GM12878 (cell line): ENCODE data around the gene PIGS. TPM values are rescaled to one million over a fixed set of nuclear protein-coding genes. Genes with fewer than 3 reads are reported as not detected.

ENCODE experiments used
- ATAC-seq: fragments of 200-7000 bp; cut with Tn5 transposase; 3 replicates; pipeline ENCODE4 v1.9.1; 2020; ENCODE audit warnings: mild to moderate bottlenecking, moderate library complexity
- BruUV-seq: library from RNA; stranded (reverse); fragments of 400-500 nt; replicated peaks from 2 replicates; lab custom pipeline; 2021; lab: Mats Ljungman, UMichigan
- CTCF ChIA-PET: fragments of 300-600 bp; sonication (Branson Sonifier 250); formaldehyde crosslinking; extraction: SDS; loops from one replicate; lab custom pipeline; 2021; ENCODE audit warnings: inconsistent platforms; lab: Yijun Ruan, JAX
- POLR2A ChIA-PET: fragments of 350-600 bp; formaldehyde crosslinking; extraction: SDS; loops from one replicate; lab custom pipeline; 2021; ENCODE audit warnings: inconsistent platforms; lab: Charles Lee
- RAD21 ChIA-PET: fragments of 300-600 bp; sonication (Branson Sonifier 250); formaldehyde crosslinking; loops from one replicate; lab custom pipeline; 2023; ENCODE audit warnings: antibody characterized with exemption; ENCODE audit not compliant: unreplicated experiment; lab: Charles Lee
- SMC1A ChIA-PET: fragments of 300-600 bp; sonication (Branson Sonifier 250); formaldehyde crosslinking; loops from one replicate; lab custom pipeline; 2023; ENCODE audit not compliant: unreplicated experiment, uncharacterized antibody; lab: Charles Lee
- DNase-seq: peaks from one replicate; pipeline ENCODE4 v3.0.0-alpha.2; 2011; ENCODE audit warnings: low read depth, low spot score
- FAIRE-seq: peaks from 3 replicates; lab custom pipeline; 2011; peaks lifted over from hg19 to GRCh38; lab: Jason Lieb, UNC
- H2AFZ ChIP-seq: 2 replicates; pipeline ENCODE4 v1.6.0; 2011; ENCODE audit warnings: low read depth, low read length, control low read depth; ENCODE audit not compliant: control insufficient read depth
- H3K27ac ChIP-seq: 2 replicates; pipeline ENCODE4 v1.5.1; 2011; ENCODE audit warnings: control low read depth; ENCODE audit not compliant: control insufficient read depth, insufficient read depth
- H3K27me3 ChIP-seq, 2 experiments: replicated peaks in 1 of 2; 2 replicates each; pipeline versions ENCODE4 v1.6.0 to v1.6.1; 2011; ENCODE audit warnings: low read length in 1 of 2; ENCODE audit not compliant: control insufficient read depth in 2 of 2, insufficient read depth in 2 of 2
- H3K36me3 ChIP-seq, 2 experiments: 2 replicates each; pipeline ENCODE4 v1.5.1; 2011; ENCODE audit warnings: low read length in 1 of 2; ENCODE audit not compliant: control insufficient read depth in 2 of 2, insufficient read depth in 2 of 2
- H3K4me1 ChIP-seq: 2 replicates; pipeline ENCODE4 v1.6.1; 2011; ENCODE audit warnings: mild to moderate bottlenecking, low read length, moderate library complexity, mixed read lengths; ENCODE audit not compliant: control insufficient read depth, insufficient read depth
- H3K4me2 ChIP-seq: 2 replicates; pipeline ENCODE4 v1.6.0; 2011; ENCODE audit warnings: control low read depth; ENCODE audit not compliant: control insufficient read depth, insufficient read depth
- H3K4me3 ChIP-seq: fragments of 200-600 bp; sonication (generic); 2 replicates; pipeline ENCODE4 v1.5.1; 2016
- H3K79me2 ChIP-seq: 2 replicates; pipeline ENCODE4 v1.6.0; 2011; ENCODE audit warnings: low read length; ENCODE audit not compliant: control insufficient read depth, insufficient read depth
- H3K9ac ChIP-seq: 2 replicates; pipeline ENCODE4 v1.8.0; 2011; ENCODE audit warnings: low read length, control low read depth, mixed read lengths; ENCODE audit not compliant: control insufficient read depth, insufficient read depth
- H3K9me3 ChIP-seq: replicated peaks from 3 replicates; pipeline ENCODE4 v1.5.1; 2011; ENCODE audit warnings: mild to moderate bottlenecking, low read length; ENCODE audit not compliant: control insufficient read depth, insufficient read depth
- H4K20me1 ChIP-seq: 2 replicates; pipeline ENCODE4 v1.6.0; 2011; ENCODE audit not compliant: control insufficient read depth, insufficient read depth
- ATF7 ChIP-seq: fragments of 450-650 bp; IDR thresholded peaks from 2 replicates; pipeline ENCODE4 v1.6.1; 2016; ENCODE audit warnings: low read depth, mild to moderate bottlenecking
- CHD4 ChIP-seq: fragments of 200-600 bp; sonication (generic); IDR thresholded peaks from 2 replicates; pipeline ENCODE4 v1.6.1; 2016; ENCODE audit warnings: mild to moderate bottlenecking
- CREM ChIP-seq: IDR thresholded peaks from 2 replicates; pipeline ENCODE4 v1.6.1; 2014; ENCODE audit warnings: antibody characterized with exemption, low read depth
- DPF2 ChIP-seq: fragments of 450-650 bp; IDR thresholded peaks from 2 replicates; pipeline ENCODE4 v1.6.1; 2017; ENCODE audit warnings: mild to moderate bottlenecking
- FOS ChIP-seq: IDR thresholded peaks from 3 replicates; pipeline ENCODE4 v1.6.1; 2011; ENCODE audit warnings: borderline replicate concordance; ENCODE audit not compliant: insufficient read length; ENCODE audit errors: extremely low read depth
- FOXK2 ChIP-seq: fragments of 450-650 bp; IDR thresholded peaks from 2 replicates; pipeline ENCODE4 v1.6.1; 2017; ENCODE audit warnings: mild to moderate bottlenecking, moderate library complexity
- JUNB ChIP-seq: IDR thresholded peaks from 2 replicates; pipeline ENCODE4 v1.6.1; 2016; ENCODE audit warnings: antibody characterized with exemption, mild to moderate bottlenecking
- NR2F1 ChIP-seq: fragments of 450-650 bp; conservative IDR thresholded peaks from 2 replicates; pipeline ENCODE4 v1.6.1; 2017; ENCODE audit warnings: mild to moderate bottlenecking
- PML ChIP-seq: IDR thresholded peaks from 2 replicates; pipeline ENCODE4 v1.6.1; 2012; ENCODE audit warnings: low read length, inconsistent platforms
- RBBP5 ChIP-seq: fragments of 200-600 bp; sonication (generic); conservative IDR thresholded peaks from 2 replicates; pipeline ENCODE4 v1.6.1; 2016
- RCOR1 ChIP-seq: conservative IDR thresholded peaks from 2 replicates; pipeline ENCODE4 v1.6.1; 2012; ENCODE audit warnings: low read depth, low read length, improper control_type of control experiment
- SIX5 ChIP-seq: IDR thresholded peaks from 2 replicates; pipeline ENCODE4 v1.6.1; 2011; ENCODE audit warnings: mild to moderate bottlenecking, low read depth, low read length, moderate library complexity; ENCODE audit not compliant: severe bottlenecking
- SUPT20H ChIP-seq: IDR thresholded peaks from 2 replicates; pipeline ENCODE4 v1.6.1; 2011; ENCODE audit warnings: low read depth, mild to moderate bottlenecking, low read length, moderate library complexity, borderline replicate concordance; ENCODE audit not compliant: control insufficient read depth
- YY1 ChIP-seq: IDR thresholded peaks from 2 replicates; pipeline ENCODE4 v1.6.1; 2011; ENCODE audit warnings: low read depth, mild to moderate bottlenecking, low read length
- WGBS: methylation state at CpG from one replicate; pipeline ENCODE4 v1.1.6; 2016; ENCODE audit warnings: low lambda C conversion rate; ENCODE audit not compliant: insufficient replicate concordance, insufficient coverage; ENCODE audit errors: missing lambda C conversion rate; 5-methylcytosine and 5-hydroxymethylcytosine counted together
- in situ Hi-C: fragments of 300-500 bp; cut with MboI; formaldehyde crosslinking; loops from 9 replicates; pipeline ENCODE4 v1.14.3; 2018; ENCODE audit warnings: mixed read lengths
- intact Hi-C: fragments of 100-400 bp; cut with micrococcal nuclease; formaldehyde crosslinking; loops from one replicate; pipeline ENCODE4 v1.14.2; 2022; ENCODE audit not compliant: unreplicated experiment
- polyA plus RNA-seq, 11 experiments: library from polyadenylated mRNA; depleted of rRNA in 4 of 11; unstranded in 6 of 11; stranded (reverse) in 5 of 11; fragments of >200 nt; fragmentation: Nextera tagmentation in 4 of 11; fragmentation: Illumina TruSeq in 1 of 11; extraction: Ambion mirVana in 4 of 11; extraction: Trizol in 1 of 11; gene quantifications; 1 replicate in 1 of 11; 2 replicates in 10 of 11; pipeline versions ENCODE4 v1.2.1 to v1.2.3, GENCODE V29; 2011 to 2016; ENCODE audit warnings: inconsistent platforms in 2 of 11, missing spikeins in 2 of 11, low read depth in 1 of 11
- total RNA-seq, 4 experiments: library from RNA; depleted of rRNA in 3 of 4; stranded (reverse); fragments of >200 nt in 3 of 4; fragmentation: Illumina TruSeq in 1 of 4; extraction: Trizol in 1 of 4; gene quantifications; 2 replicates each; pipeline versions ENCODE4 v1.2.1 to v1.2.3, GENCODE V29; 2013 to 2021
- TF ChIP-seq, protein P1 (sequence below), 3 experiments: IDR thresholded peaks in 2 of 3; conservative IDR thresholded peaks in 1 of 3; 2 replicates each; pipeline ENCODE4 v1.5.1; 2011; ENCODE audit warnings: low read depth in 3 of 3, low read length in 3 of 3, mild to moderate bottlenecking in 3 of 3, control low read depth in 2 of 3, moderate library complexity in 2 of 3, inconsistent platforms in 1 of 3, mixed read lengths in 1 of 3; ENCODE audit not compliant: control insufficient read depth in 2 of 3, insufficient read depth in 1 of 3; ENCODE audit errors: extremely low read depth in 1 of 3
- TF ChIP-seq, protein P2 (sequence below): fragments of 450-650 bp; IDR thresholded peaks from 2 replicates; pipeline ENCODE4 v1.6.1; 2017; ENCODE audit warnings: antibody characterized with exemption, mild to moderate bottlenecking, moderate library complexity
- TF ChIP-seq, protein P3 (sequence below): fragments of 450-650 bp; IDR thresholded peaks from 2 replicates; pipeline ENCODE4 v1.6.1; 2017; ENCODE audit warnings: mild to moderate bottlenecking

Gene PIGS
- total and polyA plus RNA-seq, 10 of the 15 experiments (the other 5 are each of a cell fraction or from before 2014, with no cell fraction given), result 27.5 to 73.7 (median 50.7) TPM

DNA sequence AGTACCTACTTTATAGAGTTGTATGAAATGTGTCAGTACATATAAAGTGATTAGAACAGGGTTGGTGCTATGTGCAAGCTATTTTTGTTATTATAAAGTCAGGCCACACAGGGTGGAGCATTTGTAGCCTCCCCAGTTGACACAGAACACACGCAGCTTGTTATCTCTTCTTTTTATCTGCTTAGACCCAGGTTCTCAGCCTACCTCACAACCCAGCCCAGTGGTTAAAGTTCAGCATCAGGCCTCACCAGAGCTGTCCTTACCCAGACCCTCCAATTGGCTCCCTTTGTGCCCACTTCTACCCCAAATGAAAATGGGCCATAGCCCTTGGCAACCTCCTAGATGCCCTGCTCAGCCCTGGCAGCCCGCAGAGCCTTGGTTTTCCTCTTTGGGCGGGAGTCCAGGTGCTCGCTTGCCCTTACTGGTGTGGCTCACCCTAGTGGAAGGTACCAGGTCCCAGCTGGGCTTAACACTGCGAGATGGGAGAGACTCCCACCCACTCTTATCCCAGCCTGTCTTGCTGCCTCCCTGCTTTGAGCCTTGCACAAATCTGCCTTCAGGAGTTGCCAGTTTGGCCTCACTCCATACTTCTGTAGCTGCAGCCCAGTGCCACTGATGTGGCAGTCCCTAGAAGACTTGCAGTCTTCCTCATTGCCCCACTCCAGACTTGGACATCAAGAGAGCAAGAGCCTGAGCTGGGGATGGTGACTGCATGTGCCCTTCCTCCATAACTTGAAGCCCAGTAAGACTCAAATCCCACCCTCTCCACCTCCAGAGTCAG is 1.1 kb upstream of the PIGS start:
- 77% methylated on average over 5 of the region's 5 CpGs for WGBS
- no TSS peak for BruUV-seq
- Histone ChIP-seq H3K27ac (no peak overlapping the region), H3K4me2 (peak overlapping the region; percentile 84), H3K27me3 (no peaks in the 10 kb centered on the region), H2AFZ (no peak overlapping the region), H3K4me1 (peaks cover 20% of the 10 kb centered on the region), H3K9me3 (no peaks in the 10 kb centered on the region), H3K36me3 (peaks cover 1 to 17% of the 10 kb centered on the region in 2 experiments; a peak in 1 of 4 replicates), H3K9ac (peak overlapping the region; percentile 90), H4K20me1 (no peaks in the 10 kb centered on the region), H3K79me2 (peaks cover 58% of the 10 kb centered on the region), H3K4me3 (peak overlapping the region; percentile 90; the same call in 1 of the 2 replicates)
- ChIA-PET SMC1A (interaction anchor here (0.9 to 8.3 kb wide), 6 partner anchors 15 to 71 kb away, joined by 3 to 89 read pairs (median 10); no protein-coding TSS in a partner anchor), CTCF (interaction anchor here (1.2 to 6.6 kb wide), 3 partner anchors 24 to 88 kb away, joined by 4 to 83 read pairs (median 4); no protein-coding TSS in a partner anchor), POLR2A (interaction anchor here (1.3 to 9.9 kb wide), 8 partner anchors 21 to 147 kb away, joined by 3 to 148 read pairs (median 12); partner anchors contain the start of genes RPL23A, SPAG5 and UNC119), RAD21 (interaction anchor here (0.9 to 7.1 kb wide), 6 partner anchors 20 to 72 kb away, joined by 4 to 102 read pairs (median 12); partner anchors contain the start of genes BLTP2, SPAG5 and UNC119)
- intact Hi-C loops (loop anchor here (5.0 kb wide), 1 partner anchor 50 kb away; no protein-coding TSS in a partner anchor), in situ Hi-C loops (loop anchor here (25.0 kb wide), 1 partner anchor 1085 kb away; no protein-coding TSS in a partner anchor)
- ATAC-seq (no peak), FAIRE-seq (no peak), DNase-seq (no peak)
- TF ChIP-seq, protein P1, sequence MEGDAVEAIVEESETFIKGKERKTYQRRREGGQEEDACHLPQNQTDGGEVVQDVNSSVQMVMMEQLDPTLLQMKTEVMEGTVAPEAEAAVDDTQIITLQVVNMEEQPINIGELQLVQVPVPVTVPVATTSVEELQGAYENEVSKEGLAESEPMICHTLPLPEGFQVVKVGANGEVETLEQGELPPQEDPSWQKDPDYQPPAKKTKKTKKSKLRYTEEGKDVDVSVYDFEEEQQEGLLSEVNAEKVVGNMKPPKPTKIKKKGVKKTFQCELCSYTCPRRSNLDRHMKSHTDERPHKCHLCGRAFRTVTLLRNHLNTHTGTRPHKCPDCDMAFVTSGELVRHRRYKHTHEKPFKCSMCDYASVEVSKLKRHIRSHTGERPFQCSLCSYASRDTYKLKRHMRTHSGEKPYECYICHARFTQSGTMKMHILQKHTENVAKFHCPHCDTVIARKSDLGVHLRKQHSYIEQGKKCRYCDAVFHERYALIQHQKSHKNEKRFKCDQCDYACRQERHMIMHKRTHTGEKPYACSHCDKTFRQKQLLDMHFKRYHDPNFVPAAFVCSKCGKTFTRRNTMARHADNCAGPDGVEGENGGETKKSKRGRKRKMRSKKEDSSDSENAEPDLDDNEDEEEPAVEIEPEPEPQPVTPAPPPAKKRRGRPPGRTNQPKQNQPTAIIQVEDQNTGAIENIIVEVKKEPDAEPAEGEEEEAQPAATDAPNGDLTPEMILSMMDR (IDR thresholded peaks at IDR 0.05 in 2 of 3, conservative IDR thresholded peaks at IDR 0.05 in 1 of 3; ENCODE audit: control insufficient read depth in 2 of 3, extremely low read depth in 1 of 3, insufficient read depth in 1 of 3, low read depth in 3 of 3, low read length in 3 of 3), result no peak
- TF ChIP-seq PML (no peak), ATF7 (no peak), NR2F1 (no peak), FOXK2 (no peak), YY1 (no peak), CREM (no peak), RCOR1 (no peak), RBBP5 (no peak), FOS (no peak), DPF2 (no peak), JUNB (no peak), SUPT20H (no peak), SIX5 (no peak), CHD4 (no peak)
- TF ChIP-seq, protein P2, sequence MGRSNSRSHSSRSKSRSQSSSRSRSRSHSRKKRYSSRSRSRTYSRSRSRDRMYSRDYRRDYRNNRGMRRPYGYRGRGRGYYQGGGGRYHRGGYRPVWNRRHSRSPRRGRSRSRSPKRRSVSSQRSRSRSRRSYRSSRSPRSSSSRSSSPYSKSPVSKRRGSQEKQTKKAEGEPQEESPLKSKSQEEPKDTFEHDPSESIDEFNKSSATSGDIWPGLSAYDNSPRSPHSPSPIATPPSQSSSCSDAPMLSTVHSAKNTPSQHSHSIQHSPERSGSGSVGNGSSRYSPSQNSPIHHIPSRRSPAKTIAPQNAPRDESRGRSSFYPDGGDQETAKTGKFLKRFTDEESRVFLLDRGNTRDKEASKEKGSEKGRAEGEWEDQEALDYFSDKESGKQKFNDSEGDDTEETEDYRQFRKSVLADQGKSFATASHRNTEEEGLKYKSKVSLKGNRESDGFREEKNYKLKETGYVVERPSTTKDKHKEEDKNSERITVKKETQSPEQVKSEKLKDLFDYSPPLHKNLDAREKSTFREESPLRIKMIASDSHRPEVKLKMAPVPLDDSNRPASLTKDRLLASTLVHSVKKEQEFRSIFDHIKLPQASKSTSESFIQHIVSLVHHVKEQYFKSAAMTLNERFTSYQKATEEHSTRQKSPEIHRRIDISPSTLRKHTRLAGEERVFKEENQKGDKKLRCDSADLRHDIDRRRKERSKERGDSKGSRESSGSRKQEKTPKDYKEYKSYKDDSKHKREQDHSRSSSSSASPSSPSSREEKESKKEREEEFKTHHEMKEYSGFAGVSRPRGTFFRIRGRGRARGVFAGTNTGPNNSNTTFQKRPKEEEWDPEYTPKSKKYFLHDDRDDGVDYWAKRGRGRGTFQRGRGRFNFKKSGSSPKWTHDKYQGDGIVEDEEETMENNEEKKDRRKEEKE, result no peak
- TF ChIP-seq, protein P3, sequence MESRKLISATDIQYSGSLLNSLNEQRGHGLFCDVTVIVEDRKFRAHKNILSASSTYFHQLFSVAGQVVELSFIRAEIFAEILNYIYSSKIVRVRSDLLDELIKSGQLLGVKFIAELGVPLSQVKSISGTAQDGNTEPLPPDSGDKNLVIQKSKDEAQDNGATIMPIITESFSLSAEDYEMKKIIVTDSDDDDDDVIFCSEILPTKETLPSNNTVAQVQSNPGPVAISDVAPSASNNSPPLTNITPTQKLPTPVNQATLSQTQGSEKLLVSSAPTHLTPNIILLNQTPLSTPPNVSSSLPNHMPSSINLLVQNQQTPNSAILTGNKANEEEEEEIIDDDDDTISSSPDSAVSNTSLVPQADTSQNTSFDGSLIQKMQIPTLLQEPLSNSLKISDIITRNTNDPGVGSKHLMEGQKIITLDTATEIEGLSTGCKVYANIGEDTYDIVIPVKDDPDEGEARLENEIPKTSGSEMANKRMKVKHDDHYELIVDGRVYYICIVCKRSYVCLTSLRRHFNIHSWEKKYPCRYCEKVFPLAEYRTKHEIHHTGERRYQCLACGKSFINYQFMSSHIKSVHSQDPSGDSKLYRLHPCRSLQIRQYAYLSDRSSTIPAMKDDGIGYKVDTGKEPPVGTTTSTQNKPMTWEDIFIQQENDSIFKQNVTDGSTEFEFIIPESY, result no peak
